DOHH2 (cell line): ENCODE measurements around the gene ARHGEF4.

Experiments used
- H3F3A ChIP-seq: fragments of 200-600 bp; sonication (generic), shearing (Covaris generic); 2 replicates; pipeline ENCODE4 v1.6.0; 2016; ENCODE audit warnings: antibody characterized with exemption, mild to moderate bottlenecking; ENCODE audit not compliant: control insufficient read depth, insufficient read depth
- H3K27ac ChIP-seq: fragments of 200-600 bp; sonication (generic); 2 replicates; pipeline ENCODE4 v1.5.1; 2014; ENCODE audit warnings: low read depth, mild to moderate bottlenecking, low read length, moderate library complexity
- H3K27me3 ChIP-seq: fragments of 200-600 bp; sonication (generic); 2 replicates; pipeline ENCODE4 v1.6.1; 2014; ENCODE audit warnings: mild to moderate bottlenecking, low read length, mixed read lengths; ENCODE audit not compliant: control insufficient read depth
- H3K36me3 ChIP-seq: fragments of 200-600 bp; sonication (generic); 2 replicates; pipeline ENCODE4 v1.6.1; 2014; ENCODE audit warnings: mild to moderate bottlenecking, low read length, moderate library complexity, mixed read lengths; ENCODE audit not compliant: control insufficient read depth
- H3K4me1 ChIP-seq: fragments of 200-600 bp; sonication (generic); 2 replicates; pipeline ENCODE4 v1.6.1; 2014; ENCODE audit warnings: mild to moderate bottlenecking, low read length, mixed read lengths; ENCODE audit not compliant: control insufficient read depth
- H3K4me2 ChIP-seq: fragments of 200-600 bp; sonication (generic); 2 replicates; pipeline ENCODE4 v1.6.0; 2014; ENCODE audit warnings: mild to moderate bottlenecking, low read length, moderate library complexity
- H3K4me3 ChIP-seq: fragments of 200-600 bp; sonication (generic); 2 replicates; pipeline ENCODE4 v1.5.1; 2014; ENCODE audit warnings: mild to moderate bottlenecking, low read length, mixed read lengths
- H3K79me2 ChIP-seq: fragments of 200-600 bp; sonication (generic); 2 replicates; pipeline ENCODE4 v1.6.1; 2014; ENCODE audit warnings: mild to moderate bottlenecking, low read length, mixed read lengths; ENCODE audit not compliant: control insufficient read depth
- H3K9me2 ChIP-seq: fragments of 200-600 bp; sonication (generic); replicated peaks from 2 replicates; pipeline ENCODE4 v1.6.1; 2014; ENCODE audit warnings: mild to moderate bottlenecking, low read length, mixed read lengths; ENCODE audit not compliant: control insufficient read depth
- H3K9me3 ChIP-seq: fragments of 200-600 bp; sonication (generic); 2 replicates; pipeline ENCODE4 v1.6.1; 2014; ENCODE audit warnings: antibody characterized with exemption, low read length, mixed read lengths; ENCODE audit not compliant: control insufficient read depth, insufficient read depth
- H4K20me1 ChIP-seq: fragments of 200-600 bp; sonication (generic); 2 replicates; pipeline ENCODE4 v1.6.0; 2014; ENCODE audit warnings: low read depth, mild to moderate bottlenecking, antibody characterized with exemption, low read length, moderate library complexity; ENCODE audit not compliant: control insufficient read depth, insufficient read depth
- CTCF ChIP-seq: fragments of 200-600 bp; sonication (generic); IDR thresholded peaks from one replicate; pipeline ENCODE4 v1.5.1; 2014; ENCODE audit warnings: antibody characterized with exemption, mild to moderate bottlenecking, low read depth, low read length; ENCODE audit not compliant: poor library complexity, severe bottlenecking
- EZH2phosphoT487 ChIP-seq: fragments of 200-600 bp; sonication (generic); IDR thresholded peaks from 2 replicates; pipeline ENCODE4 v1.6.1; 2017; ENCODE audit warnings: borderline replicate concordance, mild to moderate bottlenecking, antibody characterized with exemption, low read length, moderate library complexity, mixed read lengths

The ARHGEF4 gene

DNA sequence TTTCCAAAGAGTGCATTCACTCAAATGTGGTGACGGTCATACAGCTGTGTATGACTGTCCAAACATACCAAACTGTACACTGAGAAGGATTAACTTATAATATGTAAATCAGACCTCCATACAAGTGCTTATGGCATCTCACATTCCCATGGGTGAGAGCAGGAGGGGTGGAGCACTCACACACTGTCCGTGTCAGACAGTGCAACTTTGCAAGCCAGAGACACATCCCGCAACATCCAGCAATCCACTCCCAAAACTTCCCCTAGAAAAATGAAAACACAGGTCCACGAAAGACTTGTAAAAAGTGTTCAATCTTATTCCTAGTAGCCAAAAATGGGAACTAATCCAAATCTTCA is 220.2 kb downstream of the ARHGEF4 start:
- Histone ChIP-seq H3K79me2 (peaks cover 69% of the 10 kb centered on the region), H3K36me3 (peaks cover 85% of the 10 kb centered on the region)

GRCh38 chr2:131058214-131058843 is 221.6 kb downstream of the ARHGEF4 start:
- H4K20me1 ChIP-seq: peaks cover 10% of the 10 kb centered on the region

More for the DNA sequence above, 220.2 kb downstream of the ARHGEF4 start:
- no peak for TF ChIP-seq EZH2phosphoT487
- TF ChIP-seq CTCF: no peak
- H3K4me3 ChIP-seq: no peak overlapping the region
- no peaks in the 10 kb centered on the region for H3K27me3 ChIP-seq
- peaks cover 10% of the 10 kb centered on the region for H4K20me1 ChIP-seq
- no peak overlapping the region for H3K4me2 ChIP-seq
- no peak overlapping the region for H3K27ac ChIP-seq
- no peaks in the 10 kb centered on the region for H3K4me1 ChIP-seq
- H3K9me2 ChIP-seq: no peaks in the 10 kb centered on the region
- H3F3A ChIP-seq: peaks cover 2% of the 10 kb centered on the region; the same call in 1 of the 2 replicates
- no peaks in the 10 kb centered on the region for H3K9me3 ChIP-seq

GRCh38 chr2:131058920-131059319 is 222.2 kb downstream of the ARHGEF4 start:
- no peak overlapping the region for H3K27ac ChIP-seq
- H3K27me3 ChIP-seq: no peaks in the 10 kb centered on the region
- H3F3A ChIP-seq: peaks cover 2% of the 10 kb centered on the region; the same call in 1 of the 2 replicates
- H3K9me2 ChIP-seq: no peaks in the 10 kb centered on the region
- H3K79me2 ChIP-seq: peaks cover 89% of the 10 kb centered on the region
- peaks cover 86% of the 10 kb centered on the region for H3K36me3 ChIP-seq
- H3K4me2 ChIP-seq: no peak overlapping the region
- peaks cover 10% of the 10 kb centered on the region for H4K20me1 ChIP-seq
- no peaks in the 10 kb centered on the region for H3K9me3 ChIP-seq
- H3K4me1 ChIP-seq: peaks cover 2% of the 10 kb centered on the region; the same call in 1 of the 2 replicates
- H3K4me3 ChIP-seq: no peak overlapping the region
- TF ChIP-seq CTCF (no peak), EZH2phosphoT487 (no peak)

More at GRCh38 chr2:131058214-131058843, 221.6 kb downstream of the ARHGEF4 start:
- Histone ChIP-seq H3K27ac (no peak overlapping the region), H3K9me3 (no peaks in the 10 kb centered on the region), H3F3A (peaks cover 2% of the 10 kb centered on the region; the same call in 1 of the 2 replicates), H3K79me2 (peaks cover 84% of the 10 kb centered on the region), H3K4me1 (no peaks in the 10 kb centered on the region), H3K36me3 (peaks cover 85% of the 10 kb centered on the region), H3K27me3 (no peaks in the 10 kb centered on the region), H3K9me2 (no peaks in the 10 kb centered on the region), H3K4me2 (no peak overlapping the region), H3K4me3 (no peak overlapping the region)
- TF ChIP-seq CTCF (no peak), EZH2phosphoT487 (no peak)
